IMR-90 (cell line): ENCODE measurements around the gene DHDDS. TPM values are rescaled to one million over a fixed set of nuclear protein-coding genes. Genes with fewer than 3 reads are reported as not detected.

Experiments used
- ATAC-seq: fragments of 200-7000 bp; cut with Tn5 transposase; 2 replicates; pipeline ENCODE4 v1.9.1; 2020; ENCODE audit warnings: low read depth, mild to moderate bottlenecking, moderate library complexity
- BruUV-seq: library from RNA; stranded (reverse); fragments of 400-500 nt; replicated peaks from 2 replicates; lab custom pipeline; 2021; lab: Mats Ljungman, UMichigan
- CTCF ChIA-PET: fragments of 300-600 bp; formaldehyde crosslinking; extraction: SDS; loops from one replicate; lab custom pipeline; 2021; ENCODE audit warnings: antibody characterized with exemption; lab: Yijun Ruan, JAX
- POLR2A ChIA-PET: fragments of 300-600 bp; sonication (Branson Sonifier 250); formaldehyde crosslinking; loops from one replicate; lab custom pipeline; 2022; ENCODE audit warnings: antibody characterized with exemption; ENCODE audit not compliant: unreplicated experiment; lab: Charles Lee
- DNase-seq: peaks from one replicate; pipeline ENCODE4 v3.0.0; 2013
- H2AFZ ChIP-seq: replicated peaks from 2 replicates; pipeline ENCODE3; 2013; ENCODE audit warnings: low read length, mild to moderate bottlenecking; ENCODE audit not compliant: poor library complexity
- H2AK5ac ChIP-seq: 2 replicates; pipeline ENCODE4 v1.6.1; 2013; ENCODE audit warnings: low read depth, low read length, inconsistent platforms
- H2AK9ac ChIP-seq: replicated peaks from 2 replicates; pipeline ENCODE3; 2013; ENCODE audit warnings: mild to moderate bottlenecking, low read depth, low read length, moderate library complexity; ENCODE audit not compliant: poor library complexity
- H2BK120ac ChIP-seq: 2 replicates; pipeline ENCODE4 v1.6.1; 2013; ENCODE audit warnings: low read depth, low read length, inconsistent platforms
- H2BK15ac ChIP-seq: 3 replicates; pipeline ENCODE4 v1.6.1; 2013; ENCODE audit warnings: low read depth, low read length, inconsistent platforms
- H2BK20ac ChIP-seq: 2 replicates; pipeline ENCODE4 v1.6.1; 2013; ENCODE audit warnings: low read depth, mild to moderate bottlenecking, inconsistent platforms, low read length, moderate library complexity
- H2BK5ac ChIP-seq: 2 replicates; pipeline ENCODE4 v1.6.1; 2013; ENCODE audit warnings: mild to moderate bottlenecking, low read depth, low read length, inconsistent platforms; ENCODE audit not compliant: poor library complexity, severe bottlenecking
- H3K14ac ChIP-seq: replicated peaks from 2 replicates; pipeline ENCODE4 v1.6.1; 2013; ENCODE audit warnings: low read depth, low read length, inconsistent platforms
- H3K18ac ChIP-seq: 2 replicates; pipeline ENCODE4 v1.6.1; 2013; ENCODE audit warnings: low read depth, low read length, control low read depth
- H3K23ac ChIP-seq: 2 replicates; pipeline ENCODE4 v1.6.1; 2013; ENCODE audit warnings: low read depth, low read length, inconsistent platforms
- H3K27ac ChIP-seq: 2 replicates; pipeline ENCODE4 v1.5.1; 2013; ENCODE audit warnings: mild to moderate bottlenecking, control low read depth, low read length; ENCODE audit not compliant: insufficient read depth
- H3K27me3 ChIP-seq: 2 replicates; pipeline ENCODE4 v1.6.1; 2013; ENCODE audit warnings: low read length; ENCODE audit not compliant: control insufficient read depth, insufficient read depth
- H3K36me3 ChIP-seq: 2 replicates; pipeline ENCODE4 v1.6.1; 2013; ENCODE audit warnings: low read length, mixed read lengths; ENCODE audit not compliant: control insufficient read depth, insufficient read depth
- H3K4ac ChIP-seq: 2 replicates; pipeline ENCODE4 v1.6.1; 2013; ENCODE audit warnings: low read depth, low read length, inconsistent platforms
- H3K4me1 ChIP-seq: 2 replicates; pipeline ENCODE4 v1.6.1; 2013; ENCODE audit warnings: low read length, mixed read lengths; ENCODE audit not compliant: control insufficient read depth, insufficient read depth
- H3K4me2 ChIP-seq: 2 replicates; pipeline ENCODE4 v1.6.1; 2013; ENCODE audit warnings: low read depth, mild to moderate bottlenecking, control low read depth, low read length, moderate library complexity
- H3K4me3 ChIP-seq: 2 replicates; pipeline ENCODE4 v1.5.1; 2013; ENCODE audit warnings: low read depth, mild to moderate bottlenecking, control low read depth, low read length, moderate library complexity; ENCODE audit not compliant: insufficient read depth
- H3K56ac ChIP-seq: 2 replicates; pipeline ENCODE4 v1.6.1; 2013; ENCODE audit warnings: low read length, inconsistent platforms; ENCODE audit not compliant: insufficient read depth; ENCODE audit errors: extremely low read depth
- H3K79me1 ChIP-seq, 2 experiments: 2 replicates each; pipeline ENCODE4 v1.6.1; 2013; ENCODE audit warnings: low read length in 2 of 2, inconsistent platforms in 1 of 2, low read depth in 1 of 2
- H3K9ac ChIP-seq: 2 replicates; pipeline ENCODE4 v1.6.1; 2013; ENCODE audit warnings: low read depth, low read length, control low read depth
- H3K9me1 ChIP-seq: 2 replicates; pipeline ENCODE4 v1.6.1; 2013; ENCODE audit warnings: low read length, inconsistent platforms; ENCODE audit not compliant: insufficient read depth
- H3K9me3 ChIP-seq: 2 replicates; pipeline ENCODE4 v1.6.1; 2013; ENCODE audit warnings: low read length; ENCODE audit not compliant: control insufficient read depth, insufficient read depth
- H4K20me1 ChIP-seq: 2 replicates; pipeline ENCODE4 v1.6.1; 2013; ENCODE audit warnings: low read length, inconsistent platforms; ENCODE audit not compliant: insufficient read depth
- H4K5ac ChIP-seq: 2 replicates; pipeline ENCODE4 v1.6.1; 2013; ENCODE audit warnings: mild to moderate bottlenecking, low read depth, low read length, control low read depth
- H4K8ac ChIP-seq, 2 experiments: 2 replicates each; pipeline ENCODE4 v1.6.1; 2013; ENCODE audit warnings: low read depth in 2 of 2, low read length in 2 of 2, control low read depth in 1 of 2, inconsistent platforms in 1 of 2
- H4K91ac ChIP-seq: 2 replicates; pipeline ENCODE4 v1.6.1; 2013; ENCODE audit warnings: low read depth, low read length, inconsistent platforms; ENCODE audit not compliant: insufficient read depth
- BHLHE40 ChIP-seq: fragments of 150-350 bp; IDR thresholded peaks from 2 replicates; pipeline ENCODE4 v1.6.1; 2016; ENCODE audit warnings: mild to moderate bottlenecking, low read depth, low read length
- CEBPB ChIP-seq: IDR thresholded peaks from 2 replicates; pipeline ENCODE4 v1.6.1; 2012; ENCODE audit warnings: low read depth, low read length, improper control_type of control experiment
- CHD1 ChIP-seq: IDR thresholded peaks from 2 replicates; pipeline ENCODE4 v1.6.1; 2012; ENCODE audit warnings: low read depth, low read length, improper control_type of control experiment
- FOS ChIP-seq: fragments of 150-350 bp; IDR thresholded peaks from 2 replicates; pipeline ENCODE4 v1.6.1; 2016; ENCODE audit warnings: low read depth, low read length
- MAFK ChIP-seq: IDR thresholded peaks from 2 replicates; pipeline ENCODE4 v1.6.1; 2012; ENCODE audit warnings: low read depth, low read length, improper control_type of control experiment
- MAZ ChIP-seq: IDR thresholded peaks from 2 replicates; pipeline ENCODE4 v1.6.1; 2012; ENCODE audit warnings: low read depth, mild to moderate bottlenecking, low read length, improper control_type of control experiment, moderate library complexity, borderline replicate concordance
- MXI1 ChIP-seq: IDR thresholded peaks from 2 replicates; pipeline ENCODE4 v1.6.1; 2012; ENCODE audit warnings: low read depth, mild to moderate bottlenecking, low read length, moderate library complexity, borderline replicate concordance
- NFE2L2 ChIP-seq: fragments of 150-350 bp; IDR thresholded peaks from 2 replicates; pipeline ENCODE4 v1.6.1; 2016; ENCODE audit warnings: low read depth, mild to moderate bottlenecking, low read length
- POLR2A ChIP-seq: IDR thresholded peaks from 2 replicates; pipeline ENCODE4 v1.6.1; 2012; ENCODE audit warnings: mild to moderate bottlenecking, low read depth, low read length
- RAD21 ChIP-seq: IDR thresholded peaks from 2 replicates; pipeline ENCODE4 v1.6.1; 2012; ENCODE audit warnings: low read length, improper control_type of control experiment
- RCOR1 ChIP-seq: IDR thresholded peaks from 2 replicates; pipeline ENCODE4 v1.6.1; 2012; ENCODE audit warnings: mild to moderate bottlenecking, low read length, improper control_type of control experiment; ENCODE audit not compliant: insufficient replicate concordance
- RFX5 ChIP-seq: IDR thresholded peaks from 2 replicates; pipeline ENCODE4 v1.8.0; 2012; ENCODE audit warnings: low read depth, mild to moderate bottlenecking, low read length, moderate library complexity
- SMC3 ChIP-seq: fragments of 150-350 bp; IDR thresholded peaks from 2 replicates; pipeline ENCODE4 v1.6.1; 2016; ENCODE audit warnings: low read depth, mild to moderate bottlenecking, antibody characterized with exemption, low read length, moderate library complexity
- USF2 ChIP-seq: fragments of 150-350 bp; IDR thresholded peaks from 2 replicates; pipeline ENCODE4 v1.6.1; 2017; ENCODE audit warnings: mild to moderate bottlenecking, antibody characterized with exemption, low read length, low read depth
- WGBS, 2 experiments: methylation state at CpG; one replicate each; pipeline versions ENCODE4 v1.1.5 to v1.1.7; 2013; ENCODE audit warnings: missing lambda C conversion rate in 2 of 2; ENCODE audit not compliant: insufficient read length in 1 of 2; ENCODE audit errors: extremely low coverage in 2 of 2; 5-methylcytosine and 5-hydroxymethylcytosine counted together
- dilution Hi-C: fragments of 300-500 bp; cut with HindIII; formaldehyde crosslinking; loops from one replicate; pipeline ENCODE4 v1.14.3; 2018; ENCODE audit warnings: low sequenced_read_pairs; ENCODE audit not compliant: unreplicated experiment
- in situ Hi-C: fragments of 300-500 bp; cut with MboI; formaldehyde crosslinking; loops from 3 replicates; pipeline ENCODE4 v1.14.3; 2019; ENCODE audit warnings: low sequenced_read_pairs, inconsistent platforms, mixed read lengths
- intact Hi-C: fragments of 100-400 bp; cut with micrococcal nuclease; formaldehyde crosslinking; loops from 2 replicates; pipeline ENCODE4 v1.10.0; 2022
- polyA plus RNA-seq, 3 experiments: library from polyadenylated mRNA; depleted of rRNA; stranded (reverse); fragments of >200 nt; gene quantifications; 2 replicates each; pipeline ENCODE4 v1.2.3, GENCODE V29; 2012; ENCODE audit warnings: low replicate concordance in 1 of 3
- total RNA-seq: library from RNA; depleted of rRNA; stranded (reverse); fragments of >200 nt; gene quantifications from 2 replicates; pipeline ENCODE4 v1.2.3, GENCODE V29; 2012
- TF ChIP-seq, protein P1 (sequence below): conservative IDR thresholded peaks from 2 replicates; pipeline ENCODE4 v1.5.1; 2012; ENCODE audit warnings: mild to moderate bottlenecking, low read depth, low read length, improper control_type of control experiment
- TF ChIP-seq, protein P2 (sequence below): fragments of 150-350 bp; IDR thresholded peaks from 2 replicates; pipeline ENCODE4 v1.6.1; 2016; ENCODE audit warnings: low read depth, mild to moderate bottlenecking, low read length, moderate library complexity, borderline replicate concordance

Gene DHDDS
- total and polyA plus RNA-seq, 2 of the 4 experiments (the other 2 are of a cell fraction), result 49.3 to 67.7 TPM

GRCh38 chr1:26409191-26409807 is 22.8 kb upstream of the DHDDS start:
- H3K14ac ChIP-seq, result no peak overlapping the region
- H3K4me2 ChIP-seq, result no peak overlapping the region

More at GRCh38 chr1:26409191-26409807, 22.8 kb upstream of the DHDDS start:
- peaks cover 50% of the 10 kb centered on the region for H3K27me3 ChIP-seq
- no peak overlapping the region for H2AK9ac ChIP-seq
- no CpG with 5 or more reads among the region's 16 CpGs for WGBS, 2 experiments
- intact Hi-C loops, result no loop called here
- peak overlapping the region; percentile 24 for H2AFZ ChIP-seq
- no peak overlapping the region for H2BK15ac ChIP-seq
- H3K9me1 ChIP-seq, result 0 out of 2 replicates have a peak, but pooled peaks cover 2% of the 10 kb centered on the region
- H4K8ac ChIP-seq, result no peak overlapping the region
- CTCF ChIA-PET, result interaction anchor here (1.4 kb wide), 1 partner anchor 8 kb away, joined by 4 read pairs; no protein-coding TSS in a partner anchor
- H3K36me3 ChIP-seq, result no peaks in the 10 kb centered on the region
- dilution Hi-C loops, result no loop called here
- ATAC-seq (no peak), DNase-seq (no peak)
- H3K79me1 ChIP-seq, result no peaks in the 10 kb centered on the region
- H3K9ac ChIP-seq, result no peak overlapping the region
- no peak overlapping the region for H3K27ac ChIP-seq
- no peak overlapping the region for H4K5ac ChIP-seq
- H3K23ac ChIP-seq, result no peak overlapping the region
- no peak overlapping the region for H4K91ac ChIP-seq
- no peaks in the 10 kb centered on the region; the same call in 1 of the 2 replicates for H3K4me1 ChIP-seq
- H2BK120ac ChIP-seq, result no peak overlapping the region
- 0 out of 2 replicates have a peak, but pooled peaks cover 2% of the 10 kb centered on the region for H3K9me3 ChIP-seq
- H4K20me1 ChIP-seq, result no peaks in the 10 kb centered on the region; the same call in 1 of the 2 replicates
- TF ChIP-seq USF2 (no peak), POLR2A (no peak), BHLHE40 (no peak), FOS (no peak), RAD21 (no peak), NFE2L2 (no peak), SMC3 (no peak), MAZ (no peak), MAFK (no peak), CEBPB (no peak), RFX5 (no peak), CHD1 (no peak), MXI1 (no peak), RCOR1 (no peak)
- TF ChIP-seq, protein P1, sequence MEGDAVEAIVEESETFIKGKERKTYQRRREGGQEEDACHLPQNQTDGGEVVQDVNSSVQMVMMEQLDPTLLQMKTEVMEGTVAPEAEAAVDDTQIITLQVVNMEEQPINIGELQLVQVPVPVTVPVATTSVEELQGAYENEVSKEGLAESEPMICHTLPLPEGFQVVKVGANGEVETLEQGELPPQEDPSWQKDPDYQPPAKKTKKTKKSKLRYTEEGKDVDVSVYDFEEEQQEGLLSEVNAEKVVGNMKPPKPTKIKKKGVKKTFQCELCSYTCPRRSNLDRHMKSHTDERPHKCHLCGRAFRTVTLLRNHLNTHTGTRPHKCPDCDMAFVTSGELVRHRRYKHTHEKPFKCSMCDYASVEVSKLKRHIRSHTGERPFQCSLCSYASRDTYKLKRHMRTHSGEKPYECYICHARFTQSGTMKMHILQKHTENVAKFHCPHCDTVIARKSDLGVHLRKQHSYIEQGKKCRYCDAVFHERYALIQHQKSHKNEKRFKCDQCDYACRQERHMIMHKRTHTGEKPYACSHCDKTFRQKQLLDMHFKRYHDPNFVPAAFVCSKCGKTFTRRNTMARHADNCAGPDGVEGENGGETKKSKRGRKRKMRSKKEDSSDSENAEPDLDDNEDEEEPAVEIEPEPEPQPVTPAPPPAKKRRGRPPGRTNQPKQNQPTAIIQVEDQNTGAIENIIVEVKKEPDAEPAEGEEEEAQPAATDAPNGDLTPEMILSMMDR, result no peak
- TF ChIP-seq, protein P2, sequence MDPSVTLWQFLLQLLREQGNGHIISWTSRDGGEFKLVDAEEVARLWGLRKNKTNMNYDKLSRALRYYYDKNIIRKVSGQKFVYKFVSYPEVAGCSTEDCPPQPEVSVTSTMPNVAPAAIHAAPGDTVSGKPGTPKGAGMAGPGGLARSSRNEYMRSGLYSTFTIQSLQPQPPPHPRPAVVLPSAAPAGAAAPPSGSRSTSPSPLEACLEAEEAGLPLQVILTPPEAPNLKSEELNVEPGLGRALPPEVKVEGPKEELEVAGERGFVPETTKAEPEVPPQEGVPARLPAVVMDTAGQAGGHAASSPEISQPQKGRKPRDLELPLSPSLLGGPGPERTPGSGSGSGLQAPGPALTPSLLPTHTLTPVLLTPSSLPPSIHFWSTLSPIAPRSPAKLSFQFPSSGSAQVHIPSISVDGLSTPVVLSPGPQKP, result no peak
- H2AK5ac ChIP-seq, result no peak overlapping the region
- H3K56ac ChIP-seq, result no peak overlapping the region
- no peak overlapping the region for H3K4me3 ChIP-seq
- in situ Hi-C loops, result no loop called here
- H3K18ac ChIP-seq, result no peak overlapping the region
- POLR2A ChIA-PET, result no interaction called here
- H2BK5ac ChIP-seq, result no peak overlapping the region
- no peak overlapping the region for H3K4ac ChIP-seq
- no TSS peak for BruUV-seq
- no peak overlapping the region for H2BK20ac ChIP-seq
